Pulmonary artery endothelial cell (primary cell): ENCODE data around the gene GJD3. TPM values are rescaled to one million over a fixed set of nuclear protein-coding genes. Genes with fewer than 3 reads are reported as not detected.
"Not testable (repeated sequence)": the region's sequence is repeated elsewhere in the genome, so short reads cannot be mapped to it uniquely, and the experiment has no call there.

Source experiments
- DNase-seq: peaks from one replicate; pipeline ENCODE4 v3.0.0-alpha.2; 2011; ENCODE audit warnings: low read depth, low spot score
- total RNA-seq: library from RNA; depleted of rRNA; stranded (reverse); fragments of >200 nt; gene quantifications from 2 replicates; pipeline ENCODE4 v1.2.3, GENCODE V29; 2014

The GJD3 gene
- total RNA-seq = 0.20 and 0.35 TPM in 2 replicates

- no peak for DNase-seq
Measured at GRCh38 chr17:40364121-40364861, at the start of gene GJD3. Gene GJD3, minus strand, starts transcription at chr17:40364737. Its CDS starts 922 bp downstream, at chr17:40363815.

GRCh38 chr17:40414312-40414711 is 49.8 kb upstream of the GJD3 start:
- not testable (repeated sequence) for DNase-seq

- DNase-seq = no peak
Measured at GRCh38 chr17:40412880-40413279, 48.3 kb upstream of the GJD3 start.

- DNase-seq = no peak
Measured at GRCh38 chr17:40411821-40412220, 47.3 kb upstream of the GJD3 start.

GRCh38 chr17:40410082-40410481 is 45.5 kb upstream of the GJD3 start:
- no peak for DNase-seq

- DNase-seq = not testable (repeated sequence)
Measured at GRCh38 chr17:40409540-40409939, 45.0 kb upstream of the GJD3 start.

GRCh38 chr17:40407460-40407859 is 42.9 kb upstream of the GJD3 start:
- no peak for DNase-seq

- DNase-seq = no peak
Measured at GRCh38 chr17:40404003-40404402, 39.5 kb upstream of the GJD3 start.

- DNase-seq = no peak
Measured at GRCh38 chr17:40402668-40403067, 38.1 kb upstream of the GJD3 start.

GRCh38 chr17:40399185-40399584 is 34.6 kb upstream of the GJD3 start:
- no peak for DNase-seq

GRCh38 chr17:40386555-40386954 is 22.0 kb upstream of the GJD3 start:
- DNase-seq = not testable (repeated sequence)

- no peak for DNase-seq
Measured at GRCh38 chr17:40382251-40382650, 17.7 kb upstream of the GJD3 start.

GRCh38 chr17:40378966-40379365 is 14.4 kb upstream of the GJD3 start:
- no peak for DNase-seq

- no peak for DNase-seq
Measured at GRCh38 chr17:40377832-40378231, 13.3 kb upstream of the GJD3 start.

GRCh38 chr17:40376541-40376940 is 12.0 kb upstream of the GJD3 start:
- not testable (repeated sequence) for DNase-seq

GRCh38 chr17:40375786-40376185 is 11.2 kb upstream of the GJD3 start:
- DNase-seq = not testable (repeated sequence)

GRCh38 chr17:40374821-40375498 is 10.4 kb upstream of the GJD3 start:
- DNase-seq = no peak

- no peak for DNase-seq
Measured at GRCh38 chr17:40373999-40374398, 9.5 kb upstream of the GJD3 start.

GRCh38 chr17:40373324-40373723 is 8.8 kb upstream of the GJD3 start:
- DNase-seq = no peak

GRCh38 chr17:40372644-40373043 is 8.1 kb upstream of the GJD3 start:
- not testable (repeated sequence) for DNase-seq

- DNase-seq = no peak
Measured at GRCh38 chr17:40372031-40372430, 7.5 kb upstream of the GJD3 start.

GRCh38 chr17:40371261-40371929 is 6.9 kb upstream of the GJD3 start:
- DNase-seq = no peak
